ENCODE data around the gene SCN10A.

- TF ChIP-seq EZH2 (IDR thresholded peaks at IDR 0.05; ENCODE audit: insufficient read depth, poor library complexity, severe bottlenecking) (no peak), EZH2phosphoT487 (IDR thresholded peaks at IDR 0.05; ENCODE audit: insufficient read depth, low read depth) (no peak)
Measured at GRCh38 chr3:38739931-38740330, 76.1 kb downstream of the SCN10A start.
